CD8-positive, alpha-beta memory T cell (primary cell): ENCODE data around the gene PROX1. TPM values are rescaled to one million over a fixed set of nuclear protein-coding genes. Genes with fewer than 3 reads are reported as not detected.

Experiments used
- CTCF ChIA-PET: fragments of 350-600 bp; sonication (Branson Sonifier 250); formaldehyde crosslinking; loops from one replicate; lab custom pipeline; 2021; ENCODE audit warnings: antibody characterized with exemption; lab: Charles Lee
- POLR2A ChIA-PET: fragments of 350-600 bp; sonication (Branson Sonifier 250); formaldehyde crosslinking; loops from one replicate; lab custom pipeline; 2021; ENCODE audit warnings: antibody characterized with exemption; lab: Charles Lee
- DNase-seq, 5 donors: peaks; one replicate each; pipeline versions ENCODE4 v3.0.0 to v3.0.0-alpha.2; 2020 to 2022; ENCODE audit warnings: mixed read lengths in 1 of 5
- H3K27ac ChIP-seq: one replicate; pipeline ENCODE4 v1.7.0; 2013; ENCODE audit warnings: low read depth, mild to moderate bottlenecking, low read length, moderate library complexity
- H3K27me3 ChIP-seq: 2 replicates; pipeline ENCODE4 v1.7.0; 2013; ENCODE audit warnings: low read length, mild to moderate bottlenecking; ENCODE audit not compliant: insufficient read depth, poor library complexity, severe bottlenecking
- H3K36me3 ChIP-seq: 2 replicates; pipeline ENCODE4 v1.7.0; 2013; ENCODE audit warnings: mild to moderate bottlenecking, low read length, moderate library complexity; ENCODE audit not compliant: insufficient read depth
- H3K4me1 ChIP-seq: 2 replicates; pipeline ENCODE4 v1.7.0; 2013; ENCODE audit warnings: mild to moderate bottlenecking, low read length, moderate library complexity; ENCODE audit not compliant: insufficient read depth
- H3K4me3 ChIP-seq: 2 replicates; pipeline ENCODE4 v1.7.0; 2013; ENCODE audit warnings: mild to moderate bottlenecking, low read length
- H3K9me3 ChIP-seq: 2 replicates; pipeline ENCODE4 v1.7.0; 2013; ENCODE audit warnings: mild to moderate bottlenecking, low read length
- H3K27ac Mint-ChIP-seq, 8 donors: one replicate each; pipeline ENCODE4 v1.8.0; 2020 to 2021; ENCODE audit warnings: mixed read lengths in 8 of 8, mild to moderate bottlenecking in 6 of 8, inconsistent platforms in 3 of 8, moderate library complexity in 3 of 8
- H3K27me3 Mint-ChIP-seq, 2 donors: one replicate each; pipeline ENCODE4 v1.8.0; 2020 to 2021; ENCODE audit warnings: mixed read lengths in 2 of 2, mild to moderate bottlenecking in 1 of 2, moderate library complexity in 1 of 2
- H3K36me3 Mint-ChIP-seq, 3 donors: one replicate each; pipeline ENCODE4 v1.8.0; 2020 to 2021; ENCODE audit warnings: mixed read lengths in 3 of 3, inconsistent platforms in 1 of 3, mild to moderate bottlenecking in 1 of 3
- H3K4me1 Mint-ChIP-seq, 3 donors: one replicate each; pipeline ENCODE4 v1.8.0; 2020 to 2021; ENCODE audit warnings: mixed read lengths in 3 of 3, inconsistent platforms in 1 of 3, mild to moderate bottlenecking in 1 of 3
- H3K4me3 Mint-ChIP-seq, 7 donors: one replicate each; pipeline ENCODE4 v1.8.0; 2020 to 2021; ENCODE audit warnings: mixed read lengths in 7 of 7, mild to moderate bottlenecking in 6 of 7, moderate library complexity in 4 of 7, inconsistent platforms in 2 of 7
- H3K9me3 Mint-ChIP-seq, 5 donors: one replicate each; pipeline ENCODE4 v1.8.0; 2020 to 2022; ENCODE audit warnings: mixed read lengths in 5 of 5, mild to moderate bottlenecking in 3 of 5, moderate library complexity in 2 of 5, inconsistent platforms in 1 of 5
- polyA plus RNA-seq: library from polyadenylated mRNA; unstranded; fragments of 300-500 nt; fragmentation: Illumina TruSeq; gene quantifications from one replicate; pipeline ENCODE4 v1.2.3, GENCODE V29; 2021
- total RNA-seq, 2 experiments: library from RNA; stranded (reverse); gene quantifications; one replicate each; pipeline ENCODE4 v1.2.3, GENCODE V29; 2021

Gene PROX1
- not detected for total RNA-seq
- polyA plus RNA-seq = not detected

- Mint-ChIP-seq H3K27ac (no peak within 1 kb of the TSS), H3K27me3 (peaks cover 72 to 94% of the 10 kb centered on the region in 2 donors), H3K36me3 (peaks cover 0 to 1% (median 0%) of the 10 kb centered on the region in 3 donors), H3K4me3 (peak within 1 kb of the TSS; percentile 49 to 88 (median 75)), H3K4me1 (peaks cover 25 to 46% (median 43%) of the 10 kb centered on the region in 3 donors), H3K9me3 (peaks cover 0 to 25% (median 13%) of the 10 kb centered on the region in 5 donors)
- peaks cover 14% of the 10 kb centered on the region for H3K4me1 ChIP-seq
- H3K27ac ChIP-seq = no peak within 1 kb of the TSS
- ChIA-PET CTCF (no interaction called here), POLR2A (no interaction called here)
- no peaks in the 10 kb centered on the region for H3K9me3 ChIP-seq
- H3K27me3 ChIP-seq = peaks cover 55% of the 10 kb centered on the region
- H3K4me3 ChIP-seq = peak within 1 kb of the TSS; percentile 52
- no peaks in the 10 kb centered on the region for H3K36me3 ChIP-seq
- DNase-seq = peak in 1 of 5 donors; percentile 27
Measured at GRCh38 chr1:213987927-213988506, at the start of gene PROX1. Gene PROX1, plus strand, starts transcription at chr1:213987973. Its CDS starts 8,563 bp downstream, at chr1:213996536.

GRCh38 chr1:213938776-213939175 is 49.0 kb upstream of the PROX1 start:
- Mint-ChIP-seq H3K4me3 (no peak overlapping the region), H3K27ac (no peak overlapping the region), H3K27me3 (no peaks in the 10 kb centered on the region), H3K4me1 (no peaks in the 10 kb centered on the region), H3K36me3 (no peaks in the 10 kb centered on the region), H3K9me3 (peaks cover 0 to 4% (median 2%) of the 10 kb centered on the region in 5 donors)
- Histone ChIP-seq H3K4me3 (no peak overlapping the region), H3K9me3 (no peaks in the 10 kb centered on the region), H3K4me1 (no peaks in the 10 kb centered on the region), H3K36me3 (no peaks in the 10 kb centered on the region), H3K27ac (no peak overlapping the region), H3K27me3 (no peaks in the 10 kb centered on the region)
- ChIA-PET CTCF (no interaction called here), POLR2A (no interaction called here)
- no peak for DNase-seq

GRCh38 chr1:213939888-213940287 is 47.9 kb upstream of the PROX1 start:
- H3K4me1 Mint-ChIP-seq = no peaks in the 10 kb centered on the region
- H3K36me3 ChIP-seq = no peaks in the 10 kb centered on the region
- ChIA-PET CTCF (no interaction called here), POLR2A (no interaction called here)
- DNase-seq = no peak
- no peak overlapping the region for H3K27ac Mint-ChIP-seq
- no peaks in the 10 kb centered on the region for H3K9me3 ChIP-seq
- no peak overlapping the region for H3K4me3 Mint-ChIP-seq
- H3K36me3 Mint-ChIP-seq = no peaks in the 10 kb centered on the region
- no peak overlapping the region for H3K4me3 ChIP-seq
- no peak overlapping the region for H3K27ac ChIP-seq
- H3K4me1 ChIP-seq = no peaks in the 10 kb centered on the region
- H3K27me3 Mint-ChIP-seq = no peaks in the 10 kb centered on the region
- H3K9me3 Mint-ChIP-seq = peaks cover 0 to 4% (median 2%) of the 10 kb centered on the region in 5 donors
- no peaks in the 10 kb centered on the region for H3K27me3 ChIP-seq

GRCh38 chr1:213940947-213941346 is 46.8 kb upstream of the PROX1 start:
- CTCF ChIA-PET = no interaction called here

GRCh38 chr1:213942061-213942460 is 45.7 kb upstream of the PROX1 start:
- Histone ChIP-seq H3K27ac (no peak overlapping the region), H3K36me3 (no peaks in the 10 kb centered on the region), H3K27me3 (no peaks in the 10 kb centered on the region), H3K4me1 (no peaks in the 10 kb centered on the region), H3K4me3 (no peak overlapping the region), H3K9me3 (no peaks in the 10 kb centered on the region)
- POLR2A ChIA-PET = no interaction called here
- H3K9me3 Mint-ChIP-seq = no peaks in the 10 kb centered on the region
- no peaks in the 10 kb centered on the region for H3K4me1 Mint-ChIP-seq
- CTCF ChIA-PET = no interaction called here
- H3K36me3 Mint-ChIP-seq = no peaks in the 10 kb centered on the region
- no peak overlapping the region for H3K27ac Mint-ChIP-seq
- no peaks in the 10 kb centered on the region for H3K27me3 Mint-ChIP-seq
- H3K4me3 Mint-ChIP-seq = no peak overlapping the region
- no peak for DNase-seq

More at GRCh38 chr1:213940947-213941346, 46.8 kb upstream of the PROX1 start:
- Histone ChIP-seq H3K36me3 (no peaks in the 10 kb centered on the region), H3K27ac (no peak overlapping the region), H3K4me3 (no peak overlapping the region), H3K9me3 (no peaks in the 10 kb centered on the region), H3K4me1 (no peaks in the 10 kb centered on the region), H3K27me3 (no peaks in the 10 kb centered on the region)
- H3K27me3 Mint-ChIP-seq = no peaks in the 10 kb centered on the region
- H3K27ac Mint-ChIP-seq = no peak overlapping the region
- H3K9me3 Mint-ChIP-seq = peaks cover 0 to 3% (median 2%) of the 10 kb centered on the region in 5 donors
- DNase-seq = no peak
- no peak overlapping the region for H3K4me3 Mint-ChIP-seq
- no peaks in the 10 kb centered on the region for H3K4me1 Mint-ChIP-seq
- POLR2A ChIA-PET = no interaction called here
- H3K36me3 Mint-ChIP-seq = no peaks in the 10 kb centered on the region

GRCh38 chr1:213947200-213947801 is 40.5 kb upstream of the PROX1 start:
- ChIA-PET POLR2A (no interaction called here), CTCF (no interaction called here)
- Mint-ChIP-seq H3K4me1 (no peaks in the 10 kb centered on the region), H3K27ac (no peak overlapping the region), H3K36me3 (no peaks in the 10 kb centered on the region), H3K27me3 (peaks cover 1 to 9% of the 10 kb centered on the region in 2 donors), H3K4me3 (no peak overlapping the region), H3K9me3 (peaks cover 0 to 2% (median 0%) of the 10 kb centered on the region in 5 donors)
- Histone ChIP-seq H3K27ac (no peak overlapping the region), H3K9me3 (no peaks in the 10 kb centered on the region), H3K27me3 (no peaks in the 10 kb centered on the region), H3K4me1 (no peaks in the 10 kb centered on the region), H3K4me3 (no peak overlapping the region), H3K36me3 (no peaks in the 10 kb centered on the region)
- no peak for DNase-seq

GRCh38 chr1:213951876-213952275 is 35.9 kb upstream of the PROX1 start:
- Mint-ChIP-seq H3K27ac (no peak overlapping the region), H3K9me3 (peaks cover 0 to 3% (median 1%) of the 10 kb centered on the region in 5 donors), H3K4me3 (no peak overlapping the region), H3K27me3 (peaks cover 1 to 9% of the 10 kb centered on the region in 2 donors), H3K36me3 (no peaks in the 10 kb centered on the region), H3K4me1 (no peaks in the 10 kb centered on the region)
- H3K4me3 ChIP-seq = no peak overlapping the region
- no peak for DNase-seq
- no peak overlapping the region for H3K27ac ChIP-seq
- H3K36me3 ChIP-seq = no peaks in the 10 kb centered on the region
- H3K4me1 ChIP-seq = no peaks in the 10 kb centered on the region
- POLR2A ChIA-PET = no interaction called here
- CTCF ChIA-PET = no interaction called here
- no peaks in the 10 kb centered on the region for H3K27me3 ChIP-seq
- H3K9me3 ChIP-seq = no peaks in the 10 kb centered on the region

- Mint-ChIP-seq H3K27ac (no peak overlapping the region), H3K9me3 (peaks cover 0 to 4% (median 3%) of the 10 kb centered on the region in 5 donors), H3K36me3 (no peaks in the 10 kb centered on the region), H3K4me1 (no peaks in the 10 kb centered on the region), H3K4me3 (no peak overlapping the region), H3K27me3 (peaks cover 2 to 9% of the 10 kb centered on the region in 2 donors)
- ChIA-PET CTCF (no interaction called here), POLR2A (no interaction called here)
- no peaks in the 10 kb centered on the region for H3K4me1 ChIP-seq
- no peak overlapping the region for H3K4me3 ChIP-seq
- no peaks in the 10 kb centered on the region for H3K36me3 ChIP-seq
- H3K27ac ChIP-seq = no peak overlapping the region
- DNase-seq = no peak
- no peaks in the 10 kb centered on the region for H3K27me3 ChIP-seq
- no peaks in the 10 kb centered on the region for H3K9me3 ChIP-seq
Measured at GRCh38 chr1:213953806-213954205, 34.0 kb upstream of the PROX1 start.
